GM12878 (cell line): ENCODE measurements around the gene TRAP1.

ENCODE experiments used
- BRCA1 ChIP-seq: IDR thresholded peaks from 2 replicates; pipeline ENCODE4 v1.6.1; 2011; ENCODE audit warnings: low read depth, low read length, improper control_type of control experiment
- CTCF ChIP-seq, 3 experiments: IDR thresholded peaks in 2 of 3; conservative IDR thresholded peaks in 1 of 3; 2 replicates each; pipeline ENCODE4 v1.5.1; 2011; ENCODE audit warnings: low read depth in 3 of 3, low read length in 3 of 3, mild to moderate bottlenecking in 3 of 3, control low read depth in 2 of 3, moderate library complexity in 2 of 3, inconsistent platforms in 1 of 3, mixed read lengths in 1 of 3; ENCODE audit not compliant: control insufficient read depth in 2 of 3, insufficient read depth in 1 of 3; ENCODE audit errors: extremely low read depth in 1 of 3
- EZH2 ChIP-seq: IDR thresholded peaks from 2 replicates; pipeline ENCODE4 v1.6.1; 2012; ENCODE audit warnings: low read depth, mild to moderate bottlenecking, control low read depth, inconsistent platforms, low read length, borderline replicate concordance; ENCODE audit not compliant: control insufficient read depth
- HCFC1 ChIP-seq: fragments of 150-350 bp; IDR thresholded peaks from 2 replicates; pipeline ENCODE4 v1.6.1; 2014; ENCODE audit warnings: low read length
- JUND ChIP-seq: IDR thresholded peaks from 2 replicates; pipeline ENCODE4 v1.6.1; 2012; ENCODE audit warnings: low read depth, mild to moderate bottlenecking, low read length, improper control_type of control experiment, moderate library complexity
- POLR2AphosphoS5 ChIP-seq: IDR thresholded peaks from 2 replicates; pipeline ENCODE4 v1.6.1; 2011; ENCODE audit warnings: mild to moderate bottlenecking, low read length, inconsistent platforms
- RELA ChIP-seq: fragments of 450-650 bp; IDR thresholded peaks from 2 replicates; pipeline ENCODE4 v1.8.0; 2014; ENCODE audit warnings: borderline replicate concordance; ENCODE audit not compliant: partially characterized antibody
- SIN3A ChIP-seq: IDR thresholded peaks from 2 replicates; pipeline ENCODE4 v1.6.1; 2012; ENCODE audit warnings: low read depth, low read length, improper control_type of control experiment
- SP1 ChIP-seq: IDR thresholded peaks from one replicate; pipeline ENCODE4 v1.6.1; 2011; ENCODE audit warnings: low read depth, low read length
- SRF ChIP-seq, 2 experiments: IDR thresholded peaks; 2 replicates each; pipeline ENCODE4 v1.6.1; 2011; ENCODE audit warnings: low read depth in 2 of 2, low read length in 2 of 2, mild to moderate bottlenecking in 1 of 2, moderate library complexity in 1 of 2
- TCF7 ChIP-seq: IDR thresholded peaks from 2 replicates; pipeline ENCODE4 v1.6.1; 2014; ENCODE audit warnings: antibody characterized with exemption, borderline replicate concordance
- YY1 ChIP-seq: IDR thresholded peaks from 2 replicates; pipeline ENCODE4 v1.6.1; 2011; ENCODE audit warnings: low read depth, mild to moderate bottlenecking, low read length
- ZNF274 ChIP-seq: IDR thresholded peaks from one replicate; pipeline ENCODE4 v1.8.0; 2011; ENCODE audit not compliant: insufficient read length, insufficient read depth

- no peak for TF ChIP-seq POLR2AphosphoS5
- no peak for TF ChIP-seq RELA
- TF ChIP-seq ZNF274: no peak
- no peak for TF ChIP-seq JUND
- no peak for TF ChIP-seq CTCF (IDR thresholded peaks at IDR 0.05 in 2 of 3, conservative IDR thresholded peaks at IDR 0.05 in 1 of 3; ENCODE audit: control insufficient read depth in 2 of 3, extremely low read depth in 1 of 3, insufficient read depth in 1 of 3, low read depth in 3 of 3, low read length in 3 of 3)
- no peak for TF ChIP-seq TCF7
- no peak for TF ChIP-seq HCFC1
- TF ChIP-seq YY1: no peak
- TF ChIP-seq SRF (IDR thresholded peaks at IDR 0.05; ENCODE audit: low read depth in 2 of 2, low read length in 2 of 2): no peak
- TF ChIP-seq SIN3A: no peak
- no peak for TF ChIP-seq SP1
- no peak for TF ChIP-seq EZH2
- TF ChIP-seq BRCA1: no peak
Measured at GRCh38 chr16:3698941-3699340, 18.4 kb downstream of the TRAP1 start.
